DMS79 (cell line): ENCODE data around the gene DCAF5.

Experiments
- DNase-seq: peaks from one replicate; lab custom pipeline; 2025; lab: John Stamatoyannopoulos, UW

Gene DCAF5

GRCh38 chr14:69141550-69141949 is 11.4 kb downstream of the DCAF5 start:
- DNase-seq = no peak

DNA sequence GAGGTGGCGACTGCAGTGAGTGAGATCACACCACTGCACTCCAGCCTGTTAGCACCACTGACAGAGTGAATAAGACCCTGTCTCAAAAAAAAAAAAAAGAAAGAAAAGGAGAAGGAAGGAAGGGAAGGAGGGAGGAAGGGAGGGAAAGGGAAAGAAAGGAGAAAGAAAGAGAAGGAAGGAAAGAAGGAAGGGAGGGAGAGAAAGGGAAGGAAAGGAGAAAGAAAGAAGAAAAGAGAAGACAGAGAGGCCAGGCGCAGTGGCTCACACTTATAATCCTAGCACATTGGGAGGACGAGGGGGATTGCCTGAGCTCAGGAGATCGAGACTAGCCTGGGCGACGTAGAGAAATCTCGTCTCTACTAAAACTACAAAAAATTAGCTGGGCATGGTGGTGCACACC is 13.2 kb downstream of the DCAF5 start:
- DNase-seq = no peak

DNA sequence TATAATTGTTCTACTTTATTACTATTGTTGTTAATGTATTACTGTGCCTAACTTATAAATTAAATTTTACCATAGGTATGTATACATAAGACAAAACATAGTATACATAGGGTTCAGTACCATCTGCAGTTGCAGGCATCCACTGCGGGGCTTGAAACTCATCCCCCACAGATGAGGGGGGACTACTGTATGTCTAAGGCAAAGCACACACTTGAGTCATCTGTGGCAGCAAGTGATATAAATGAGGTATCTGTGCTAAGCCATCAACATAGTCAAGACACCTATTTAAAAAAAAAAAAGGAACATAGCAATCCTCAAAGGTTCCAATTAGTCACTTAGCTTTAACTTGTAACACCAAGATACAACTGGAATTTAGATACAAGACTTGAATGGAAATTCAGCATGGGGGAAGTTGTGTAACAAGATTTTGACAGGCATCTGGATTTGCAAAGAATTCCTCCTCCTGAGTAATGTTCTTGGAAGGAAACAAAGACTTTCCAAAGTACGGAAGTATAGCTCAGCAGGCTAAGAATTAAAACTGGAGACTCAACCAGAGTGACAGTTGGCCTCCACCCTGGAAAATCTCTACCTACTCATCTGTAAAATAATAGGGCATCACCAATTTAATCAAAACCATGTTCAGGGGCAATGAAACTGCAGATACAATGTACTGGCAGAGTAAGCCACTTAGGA is 14.9 kb downstream of the DCAF5 start:
- DNase-seq = no peak

DNA sequence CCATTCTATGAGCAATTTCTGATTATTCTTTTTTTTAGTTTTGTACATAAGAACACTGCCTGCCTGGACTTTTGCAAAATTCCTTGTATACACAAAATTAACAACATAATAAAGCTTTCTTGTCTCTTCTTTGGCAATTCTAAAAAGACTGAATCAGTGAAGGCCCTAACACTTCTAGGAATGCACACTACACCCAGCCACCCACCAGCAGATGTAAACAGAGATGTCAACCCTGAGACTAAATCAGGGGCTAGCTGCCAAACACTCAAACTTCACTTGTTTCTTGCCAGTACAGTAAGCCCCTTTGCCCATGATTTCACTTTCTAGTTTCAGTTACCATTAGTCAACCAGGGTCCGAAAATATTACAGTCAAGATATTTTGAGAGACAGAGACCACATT is 15.5 kb downstream of the DCAF5 start:
- DNase-seq = no peak

- no peak for DNase-seq
These were observed 17.8 kb downstream of the DCAF5 start for GRCh38 chr14:69135133-69135532.

DNA sequence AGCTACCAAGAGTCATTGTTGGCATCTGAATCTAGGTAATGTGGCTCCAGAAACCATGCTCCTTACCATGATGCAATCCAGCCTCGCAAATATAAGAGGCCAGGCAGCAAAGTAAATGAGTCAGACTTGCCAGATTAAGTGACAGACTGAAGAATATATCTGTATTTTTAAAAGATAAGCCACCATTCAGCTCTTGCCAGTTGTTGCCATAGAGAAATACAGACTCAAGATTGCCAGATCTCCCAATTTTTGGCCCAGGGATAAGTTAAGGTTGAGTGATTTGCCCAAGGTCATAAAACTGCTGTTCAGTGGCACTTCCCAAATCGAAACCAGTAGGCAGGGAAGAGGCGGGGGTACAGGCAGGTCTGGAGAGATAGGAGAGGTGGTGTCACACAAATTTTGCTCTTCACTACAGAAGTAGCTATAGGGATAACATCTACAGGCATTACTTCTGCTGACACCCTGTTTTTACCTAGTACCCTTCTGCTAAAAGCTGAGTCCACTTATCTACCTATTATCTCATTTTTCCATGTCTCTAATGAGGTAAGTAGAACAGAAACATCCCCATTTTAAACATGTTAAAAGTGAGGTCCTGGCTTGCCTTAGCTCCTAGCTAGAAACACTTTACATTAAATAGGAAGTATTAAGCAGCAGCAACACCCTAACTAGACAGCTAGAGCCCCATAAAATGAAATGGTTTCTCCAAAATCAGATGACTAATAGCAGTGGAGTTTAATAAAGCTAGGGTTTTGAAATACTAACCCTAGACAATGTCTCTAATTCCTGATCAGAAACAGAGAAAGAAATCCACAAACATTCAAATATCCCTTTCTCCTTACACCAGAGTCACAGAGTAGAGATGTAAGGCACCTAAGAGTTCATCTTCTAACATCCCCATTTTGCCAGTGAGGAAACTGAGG is 19.5 kb downstream of the DCAF5 start:
- DNase-seq = no peak

DNA sequence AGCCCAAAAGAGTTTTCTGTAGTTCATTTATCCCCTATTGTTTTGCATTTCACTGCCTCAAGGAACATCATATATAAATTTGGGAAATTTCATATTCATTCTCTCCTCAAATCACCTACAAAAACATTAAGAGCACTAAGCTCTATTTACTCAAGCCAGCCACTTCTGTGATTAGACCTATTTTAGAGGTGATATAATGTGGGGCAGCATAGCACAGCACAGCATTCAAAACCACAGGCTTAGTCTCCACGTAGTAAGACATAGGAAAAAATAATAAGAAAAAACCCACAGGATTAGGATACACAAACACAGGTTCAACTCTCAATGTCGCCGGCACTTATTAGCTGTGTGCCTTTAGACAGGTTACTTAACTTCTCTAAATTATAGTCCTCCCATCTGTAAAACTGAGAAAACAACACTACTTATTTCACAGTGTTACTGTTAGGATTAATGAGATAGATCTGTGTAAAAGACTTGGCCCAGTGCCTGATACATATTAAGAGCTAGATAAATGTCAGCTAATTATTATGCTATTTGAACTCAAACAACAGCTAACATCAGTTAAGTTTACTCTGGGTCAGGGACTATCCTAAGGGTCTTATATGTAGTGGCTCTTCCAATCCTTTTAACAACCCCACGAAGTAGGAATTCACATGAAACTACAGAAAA is 20.3 kb downstream of the DCAF5 start:
- DNase-seq = no peak

DNA sequence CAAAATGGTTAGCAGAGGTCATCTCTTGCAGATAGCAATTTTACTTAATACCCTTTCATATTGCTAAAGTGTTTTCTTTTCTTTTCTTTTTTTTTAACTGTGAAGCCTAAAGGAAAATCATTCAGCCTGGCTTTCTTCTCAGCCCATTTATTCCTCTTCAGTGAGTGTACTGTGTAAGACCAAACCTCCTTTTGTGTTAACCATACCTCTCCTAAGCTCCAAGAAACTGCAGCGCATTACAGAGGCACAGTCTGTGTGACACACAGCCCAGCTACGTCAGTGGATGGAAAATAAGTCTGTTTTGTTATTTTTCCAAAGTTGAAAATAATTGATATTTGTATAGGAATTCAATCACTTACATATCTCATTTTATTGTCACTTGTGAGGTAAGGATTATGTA is 21.7 kb downstream of the DCAF5 start:
- no peak for DNase-seq

DNA sequence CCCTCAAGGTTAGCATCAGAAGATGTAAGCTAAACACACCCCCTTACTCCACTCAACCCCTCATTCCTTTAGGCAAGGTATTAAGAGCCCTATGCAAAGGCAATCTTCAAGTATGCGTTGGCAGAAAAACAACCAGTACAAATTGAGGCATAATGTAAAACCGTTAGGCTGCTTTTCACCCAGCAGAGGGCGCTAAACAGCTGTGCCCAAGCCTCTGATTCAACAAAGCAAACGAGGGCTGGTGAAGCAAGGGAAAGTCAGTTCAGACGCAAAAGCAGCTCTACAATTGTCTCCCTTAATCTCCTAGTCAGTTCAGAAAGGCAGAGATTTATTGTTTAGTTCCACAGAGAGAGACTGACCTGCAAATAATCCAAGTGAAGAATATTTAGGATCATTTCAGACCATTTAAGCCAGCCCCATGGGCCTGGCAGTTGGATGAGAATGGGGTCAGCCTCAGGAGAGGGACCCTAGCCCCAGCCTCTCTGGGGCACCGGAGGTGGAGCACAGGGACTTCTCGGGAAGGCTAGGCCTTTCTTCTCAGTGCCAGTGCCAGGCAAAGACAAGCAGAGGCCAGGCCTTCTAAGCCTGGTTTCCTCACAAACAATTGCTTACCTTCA is 23.5 kb downstream of the DCAF5 start:
- DNase-seq = peak; percentile 81

GRCh38 chr14:69118305-69118704 is 34.6 kb downstream of the DCAF5 start:
- DNase-seq = no peak

DNA sequence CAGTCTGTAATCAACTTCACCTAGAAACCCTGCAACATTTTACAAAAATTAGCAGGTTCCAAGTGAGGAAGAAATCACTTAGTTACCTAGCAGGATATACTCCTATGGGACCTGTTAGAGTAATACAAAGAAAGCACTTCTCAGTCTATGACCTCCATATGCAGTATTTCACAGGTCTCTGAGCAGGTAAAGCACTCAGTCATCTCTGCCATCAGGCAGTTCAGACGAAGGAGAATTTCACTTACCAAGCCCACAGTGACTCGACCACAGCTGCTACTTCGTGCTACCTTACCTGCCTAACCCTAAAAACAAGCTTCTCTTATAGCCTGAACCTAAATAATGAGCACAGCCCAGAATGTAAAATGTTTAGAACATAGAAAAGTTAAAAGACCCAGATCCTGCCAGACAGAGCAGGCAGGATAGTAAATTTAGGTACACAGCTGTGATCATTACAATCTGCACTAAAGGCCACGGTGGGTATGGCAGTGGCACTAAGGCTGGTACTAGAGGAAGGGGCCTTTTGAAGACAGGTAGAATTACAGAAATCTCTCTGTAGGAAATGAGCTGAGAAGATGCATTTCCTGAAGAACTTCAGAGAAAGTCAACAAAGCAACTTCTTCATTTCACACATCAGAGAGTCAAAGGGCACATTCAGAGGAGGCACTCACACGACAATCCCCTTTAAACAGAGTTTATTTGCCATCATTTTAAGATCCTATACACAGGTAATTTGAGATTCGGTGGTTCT is 35.7 kb downstream of the DCAF5 start:
- DNase-seq = no peak

- no peak for DNase-seq
These were observed 37.3 kb downstream of the DCAF5 start for GRCh38 chr14:69115407-69116185.

- DNase-seq = no peak
These were observed 38.2 kb downstream of the DCAF5 start for GRCh38 chr14:69114763-69115162.

DNA sequence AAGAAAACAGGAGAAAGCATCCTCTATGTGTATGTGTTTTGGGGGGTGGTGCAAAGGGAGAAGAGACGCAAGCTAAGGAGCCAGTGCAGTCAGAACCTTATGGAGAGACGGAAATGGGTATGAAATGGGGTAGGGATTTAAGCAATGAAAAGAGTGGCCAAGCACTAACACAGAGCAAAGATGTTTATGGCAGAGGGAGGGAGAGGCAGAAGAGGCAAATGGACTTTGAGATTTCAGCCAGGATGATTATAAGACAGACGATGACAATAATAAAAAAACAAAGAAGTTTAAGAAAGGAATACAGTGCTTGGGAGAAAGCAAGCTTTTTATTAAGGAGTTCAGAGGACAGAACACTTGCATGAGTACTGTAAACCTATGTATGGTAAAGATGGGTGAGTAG is 44.6 kb downstream of the DCAF5 start:
- DNase-seq = no peak

DNA sequence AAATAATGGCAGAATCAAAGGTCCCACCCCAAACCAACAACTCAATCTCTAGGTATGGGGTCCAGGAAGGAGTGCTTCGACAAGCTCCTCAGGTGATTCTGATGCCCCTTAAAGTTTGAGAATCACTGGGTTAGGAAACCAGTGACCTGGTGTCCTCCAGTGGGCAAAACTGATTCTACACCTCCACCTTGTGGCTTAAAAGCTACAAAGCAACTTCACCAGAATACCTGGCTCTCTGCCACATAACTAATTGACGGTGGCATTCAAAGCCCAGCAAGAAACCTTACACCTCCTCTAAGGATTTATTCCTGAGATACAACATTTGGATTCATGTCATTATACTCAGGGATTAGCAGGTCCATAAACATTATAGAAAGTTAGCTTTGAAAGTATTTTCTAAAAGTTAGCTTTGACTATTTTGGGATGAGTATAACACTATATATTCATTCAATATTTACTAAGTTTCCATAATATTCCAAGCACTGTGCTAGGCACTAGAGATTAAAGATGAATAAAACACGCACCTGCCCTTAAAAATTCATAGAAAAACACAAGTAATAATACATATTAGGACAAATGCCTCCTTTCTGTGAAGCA is 45.4 kb downstream of the DCAF5 start:
- DNase-seq = peak; percentile 61

DNA sequence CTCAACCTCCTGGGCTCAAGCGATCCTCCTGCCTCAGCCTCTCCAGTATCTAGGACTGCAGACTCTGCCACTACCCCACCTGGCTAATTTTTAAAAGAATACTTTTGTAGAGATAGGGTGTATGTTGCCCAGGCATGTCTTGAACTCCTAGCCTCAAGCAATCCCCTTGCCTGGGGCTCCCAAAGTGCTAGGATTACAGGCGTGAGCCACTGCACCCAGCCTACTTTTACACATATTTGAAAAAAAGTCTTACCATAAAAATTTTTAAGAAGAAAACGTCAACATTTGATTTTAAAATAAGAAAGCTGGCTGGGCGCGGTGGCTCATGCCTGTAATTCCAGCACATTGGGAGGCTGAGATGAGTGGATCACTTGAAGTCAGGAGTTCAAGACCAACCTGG is 46.5 kb downstream of the DCAF5 start:
- no peak for DNase-seq

DNA sequence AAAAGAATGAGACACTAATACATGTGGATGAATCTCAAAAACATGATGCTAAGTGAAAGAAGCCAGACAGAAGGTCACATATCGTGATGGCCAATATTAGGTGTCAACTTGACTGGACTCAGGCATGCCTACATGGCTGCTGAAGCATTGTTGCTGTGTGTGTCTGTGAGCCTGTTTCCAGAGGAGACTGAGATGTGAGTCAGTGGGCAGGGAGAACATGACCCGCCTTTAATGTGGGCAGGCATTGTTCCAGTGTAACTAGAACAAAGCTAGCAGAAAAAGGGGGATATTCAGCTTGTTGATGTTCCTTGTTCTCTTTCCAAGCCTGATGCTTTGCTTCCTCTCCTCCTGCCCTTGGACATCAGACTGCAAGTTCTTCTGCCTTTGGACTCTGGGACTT is 47.6 kb downstream of the DCAF5 start:
- no peak for DNase-seq

GRCh38 chr14:69101331-69101826 is 51.5 kb downstream of the DCAF5 start:
- DNase-seq = no peak

- DNase-seq = no peak
These were observed 54.9 kb downstream of the DCAF5 start for GRCh38 chr14:69097974-69098373.

DNA sequence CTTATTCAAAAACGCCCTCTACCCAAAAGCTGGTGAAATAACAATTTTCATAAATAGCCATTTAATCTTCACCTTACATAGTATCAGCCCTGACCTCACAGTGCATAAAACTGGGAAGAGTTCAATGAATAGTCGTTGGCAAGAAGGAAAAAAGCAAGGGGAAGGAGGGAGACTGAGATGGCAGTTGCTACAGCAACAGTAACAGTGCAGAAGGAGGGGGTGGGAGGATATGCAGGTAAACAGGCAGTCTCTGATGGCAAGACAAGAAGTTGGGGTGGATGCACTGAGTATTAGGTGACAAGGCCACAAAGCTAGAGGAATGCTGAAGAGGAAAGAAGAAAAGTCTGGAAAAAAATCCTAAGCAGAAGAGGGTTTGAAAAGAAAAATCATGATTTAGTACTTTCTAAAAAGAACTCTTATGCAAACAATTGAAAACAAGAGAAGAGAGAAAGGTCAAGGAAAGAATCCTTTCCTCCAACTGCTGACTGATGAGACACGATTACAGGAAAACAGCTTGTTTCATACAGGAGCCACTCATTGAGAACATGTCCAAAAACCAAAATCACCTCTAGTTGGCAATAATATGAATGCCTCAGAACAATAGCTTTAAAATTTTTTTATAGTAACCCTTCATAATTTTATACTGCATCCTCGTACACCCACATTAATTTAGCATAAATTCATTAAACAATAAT is 56.0 kb downstream of the DCAF5 start:
- no peak for DNase-seq
